Endodermal cell (in vitro differentiated cells): ENCODE measurements around the gene RPTOR. TPM values are rescaled to one million over a fixed set of nuclear protein-coding genes. Genes with fewer than 3 reads are reported as not detected.
A peak's percentile ranks its signal among the peaks of the same experiment; 100 is the strongest.

Experiments
- DNase-seq: peaks from one replicate; pipeline ENCODE4 v3.0.0-alpha.2; 2017
- H3K27ac ChIP-seq: 2 replicates; pipeline ENCODE4 v1.5.1; 2013; ENCODE audit warnings: mild to moderate bottlenecking, low read depth, low read length, moderate library complexity
- H3K27me3 ChIP-seq: 2 replicates; pipeline ENCODE4 v1.6.1; 2013; ENCODE audit warnings: mild to moderate bottlenecking, low read length, moderate library complexity; ENCODE audit not compliant: insufficient read depth, control insufficient read depth, poor library complexity, severe bottlenecking
- H3K36me3 ChIP-seq: 2 replicates; pipeline ENCODE4 v1.7.0; 2013; ENCODE audit warnings: mild to moderate bottlenecking, low read length, moderate library complexity; ENCODE audit not compliant: control insufficient read depth, insufficient read depth
- H3K4me1 ChIP-seq: one replicate; pipeline ENCODE4 v1.7.0; 2013; ENCODE audit warnings: low read length; ENCODE audit not compliant: control insufficient read depth, insufficient read depth
- H3K4me3 ChIP-seq: 2 replicates; pipeline ENCODE4 v1.5.1; 2013; ENCODE audit warnings: mild to moderate bottlenecking, low read length, moderate library complexity
- H3K9ac ChIP-seq: 2 replicates; pipeline ENCODE4 v1.6.1; 2013; ENCODE audit warnings: mild to moderate bottlenecking, low read length, moderate library complexity; ENCODE audit not compliant: poor library complexity, severe bottlenecking; ENCODE audit errors: extremely low read depth
- H3K9me3 ChIP-seq: 2 replicates; pipeline ENCODE4 v1.6.1; 2013; ENCODE audit warnings: mild to moderate bottlenecking, low read length, moderate library complexity; ENCODE audit not compliant: control insufficient read depth
- H3K27ac Mint-ChIP-seq: 2 replicates; pipeline ENCODE4 v1.8.0; 2020; ENCODE audit warnings: mixed read lengths
- H3K27me3 Mint-ChIP-seq: 2 replicates; pipeline ENCODE4 v1.8.0; 2021; ENCODE audit warnings: mild to moderate bottlenecking, mixed read lengths; ENCODE audit not compliant: insufficient read depth
- H3K36me3 Mint-ChIP-seq: 2 replicates; pipeline ENCODE4 v1.8.0; 2020; ENCODE audit warnings: low read depth, mixed read lengths
- H3K4me1 Mint-ChIP-seq: 2 replicates; pipeline ENCODE4 v1.8.0; 2020; ENCODE audit warnings: mixed read lengths
- H3K4me3 Mint-ChIP-seq: 2 replicates; pipeline ENCODE4 v1.8.0; 2020; ENCODE audit warnings: mild to moderate bottlenecking, moderate library complexity, mixed read lengths
- H3K9me3 Mint-ChIP-seq: 2 replicates; pipeline ENCODE4 v1.8.0; 2020; ENCODE audit warnings: mild to moderate bottlenecking, mixed read lengths
- WGBS, 2 experiments: methylation state at CpG; one replicate each; pipeline versions ENCODE4 v1.1.5 to v1.1.7; 2013; ENCODE audit warnings: missing lambda C conversion rate in 2 of 2, mixed read lengths in 1 of 2; ENCODE audit not compliant: insufficient coverage in 1 of 2, insufficient read length in 1 of 2; 5-methylcytosine and 5-hydroxymethylcytosine counted together
- total RNA-seq, 2 donors: library from RNA; stranded (reverse); fragmentation: NEBNext Ultra II Directional in 1 of 2; extraction: Animal tissue kit (Norgen Biotek cat#: 25700) in 1 of 2; gene quantifications; 2 replicates in 1 of 2; 3 replicates in 1 of 2; pipeline ENCODE4 v1.2.1, GENCODE V29; 2021
- TF ChIP-seq, protein P1 (sequence below): fragments of 200-600 bp; sonication (generic); conservative IDR thresholded peaks from 2 replicates; pipeline ENCODE4 v1.5.0; 2021; ENCODE audit warnings: antibody characterized with exemption, mild to moderate bottlenecking

The RPTOR gene
- total RNA-seq, 2 donors from 2014 or later: 45.1 to 53.4 TPM

DNA sequence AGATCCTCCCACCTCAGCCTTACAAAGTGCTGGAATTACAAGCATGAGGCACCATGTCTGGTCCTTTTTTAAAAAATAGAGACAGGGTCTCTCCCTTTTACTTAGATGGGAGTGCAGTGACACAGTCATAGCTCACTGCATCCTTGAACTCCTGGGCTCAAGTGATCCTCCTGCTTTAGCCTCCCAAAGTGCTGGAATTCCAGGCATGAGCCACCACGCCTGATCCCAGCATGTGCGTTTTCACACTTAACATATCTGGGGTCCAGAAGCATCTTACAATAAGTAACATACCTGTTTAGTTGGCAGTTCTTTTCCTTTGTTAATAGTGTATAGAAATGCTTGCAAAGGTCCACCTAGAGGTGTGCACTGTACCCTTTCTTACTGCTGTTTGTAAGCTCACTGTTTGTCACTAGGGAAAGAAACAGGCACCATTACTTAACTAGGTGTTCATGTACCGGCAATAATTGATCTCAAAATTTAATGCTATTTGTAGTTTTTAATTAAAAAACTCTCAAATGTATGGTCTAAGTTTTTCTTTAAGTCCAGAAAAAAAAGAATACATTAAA, 221.7 kb downstream of the RPTOR start:
- no peak overlapping the region for H3K4me3 ChIP-seq
- no peaks in the 10 kb centered on the region for H3K36me3 Mint-ChIP-seq
- H3K9ac ChIP-seq: no peak overlapping the region
- H3K4me1 ChIP-seq: no peaks in the 10 kb centered on the region
- no peaks in the 10 kb centered on the region for H3K36me3 ChIP-seq
- H3K27ac ChIP-seq: no peak overlapping the region
- no peaks in the 10 kb centered on the region for H3K27me3 Mint-ChIP-seq
- H3K9me3 Mint-ChIP-seq: no peaks in the 10 kb centered on the region
- DNase-seq: peak; percentile 43
- TF ChIP-seq, protein P1, sequence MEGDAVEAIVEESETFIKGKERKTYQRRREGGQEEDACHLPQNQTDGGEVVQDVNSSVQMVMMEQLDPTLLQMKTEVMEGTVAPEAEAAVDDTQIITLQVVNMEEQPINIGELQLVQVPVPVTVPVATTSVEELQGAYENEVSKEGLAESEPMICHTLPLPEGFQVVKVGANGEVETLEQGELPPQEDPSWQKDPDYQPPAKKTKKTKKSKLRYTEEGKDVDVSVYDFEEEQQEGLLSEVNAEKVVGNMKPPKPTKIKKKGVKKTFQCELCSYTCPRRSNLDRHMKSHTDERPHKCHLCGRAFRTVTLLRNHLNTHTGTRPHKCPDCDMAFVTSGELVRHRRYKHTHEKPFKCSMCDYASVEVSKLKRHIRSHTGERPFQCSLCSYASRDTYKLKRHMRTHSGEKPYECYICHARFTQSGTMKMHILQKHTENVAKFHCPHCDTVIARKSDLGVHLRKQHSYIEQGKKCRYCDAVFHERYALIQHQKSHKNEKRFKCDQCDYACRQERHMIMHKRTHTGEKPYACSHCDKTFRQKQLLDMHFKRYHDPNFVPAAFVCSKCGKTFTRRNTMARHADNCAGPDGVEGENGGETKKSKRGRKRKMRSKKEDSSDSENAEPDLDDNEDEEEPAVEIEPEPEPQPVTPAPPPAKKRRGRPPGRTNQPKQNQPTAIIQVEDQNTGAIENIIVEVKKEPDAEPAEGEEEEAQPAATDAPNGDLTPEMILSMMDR: no peak
- H3K27me3 ChIP-seq: no peaks in the 10 kb centered on the region
- WGBS, 2 experiments: 85 to 94% methylated on average over 2 of the region's 3 CpGs
- no peak overlapping the region for H3K4me3 Mint-ChIP-seq
- no peak overlapping the region for H3K27ac Mint-ChIP-seq
- H3K4me1 Mint-ChIP-seq: peaks cover 7% of the 10 kb centered on the region
- no peaks in the 10 kb centered on the region for H3K9me3 ChIP-seq

DNA sequence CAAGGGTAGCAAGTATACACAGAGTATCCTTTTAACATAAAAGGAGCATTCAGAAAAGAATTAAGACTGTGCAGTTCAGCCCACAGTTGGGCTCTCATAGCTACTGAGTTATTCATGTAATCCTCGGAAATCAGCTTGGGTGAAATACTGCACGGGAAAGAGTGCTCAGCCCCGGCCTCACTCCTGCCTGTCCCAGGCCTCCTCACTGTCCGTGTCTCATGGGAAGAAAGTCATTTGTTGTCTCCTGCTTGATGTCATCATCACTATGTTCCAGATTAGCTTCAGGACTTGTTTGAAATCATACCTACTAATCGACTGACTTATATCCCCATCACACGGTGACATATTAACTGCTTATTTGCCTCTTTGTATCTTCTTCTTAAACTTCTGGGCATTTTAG, 223.8 kb downstream of the RPTOR start:
- Mint-ChIP-seq H3K9me3 (no peaks in the 10 kb centered on the region), H3K4me3 (no peak overlapping the region), H3K27me3 (no peaks in the 10 kb centered on the region), H3K27ac (no peak overlapping the region), H3K36me3 (no peaks in the 10 kb centered on the region), H3K4me1 (peaks cover 10% of the 10 kb centered on the region)
- H3K27me3 ChIP-seq: no peaks in the 10 kb centered on the region
- H3K36me3 ChIP-seq: no peaks in the 10 kb centered on the region
- no peak for DNase-seq
- H3K4me3 ChIP-seq: no peak overlapping the region
- TF ChIP-seq, protein P1: no peak
- WGBS, 2 experiments: 81 to 82% methylated on average over 6 of the region's 6 CpGs
- H3K27ac ChIP-seq: no peak overlapping the region
- no peaks in the 10 kb centered on the region for H3K9me3 ChIP-seq
- H3K9ac ChIP-seq: no peak overlapping the region
- no peaks in the 10 kb centered on the region for H3K4me1 ChIP-seq

DNA sequence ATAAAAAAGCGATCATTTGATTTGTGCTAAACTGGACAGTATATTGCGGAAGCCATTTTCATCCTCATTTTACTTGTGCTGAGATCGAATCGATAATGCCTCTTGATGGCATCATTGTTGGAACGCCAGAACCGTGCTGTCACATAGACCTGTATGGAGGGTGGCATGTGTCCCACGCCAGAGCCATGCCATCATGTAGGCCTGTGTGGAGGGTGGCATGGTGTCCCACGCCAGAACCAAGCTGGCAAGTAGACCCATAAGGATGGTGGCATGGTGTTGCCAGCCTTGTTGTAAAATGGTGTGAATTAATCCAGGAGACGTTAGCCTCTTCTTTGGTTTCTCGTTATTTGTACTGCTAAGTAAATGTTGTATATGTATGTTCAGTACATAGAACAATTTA, 224.3 kb downstream of the RPTOR start:
- no peaks in the 10 kb centered on the region for H3K36me3 Mint-ChIP-seq
- 94 to 95% methylated on average over 8 to 10 of the region's 10 CpGs for WGBS, 2 experiments

More for the DNA sequence above, 224.3 kb downstream of the RPTOR start:
- no peak overlapping the region for H3K4me3 ChIP-seq
- H3K4me1 ChIP-seq: no peaks in the 10 kb centered on the region
- H3K27ac Mint-ChIP-seq: no peak overlapping the region
- no peaks in the 10 kb centered on the region for H3K9me3 ChIP-seq
- H3K9me3 Mint-ChIP-seq: no peaks in the 10 kb centered on the region
- peaks cover 14% of the 10 kb centered on the region for H3K4me1 Mint-ChIP-seq
- no peaks in the 10 kb centered on the region for H3K36me3 ChIP-seq
- H3K27me3 ChIP-seq: no peaks in the 10 kb centered on the region
- no peaks in the 10 kb centered on the region for H3K27me3 Mint-ChIP-seq
- no peak for DNase-seq
- no peak overlapping the region for H3K9ac ChIP-seq
- H3K27ac ChIP-seq: no peak overlapping the region
- H3K4me3 Mint-ChIP-seq: no peak overlapping the region
- TF ChIP-seq, protein P1: no peak
